Panc1 (cell line): ENCODE results near the gene MYMK.

Experiments used
- POLR2AphosphoS5 ChIP-seq: IDR thresholded peaks from 2 replicates; pipeline ENCODE4 v1.6.1; 2012; ENCODE audit warnings: mild to moderate bottlenecking, low read depth, low read length, moderate library complexity
- TF ChIP-seq, protein P1 (sequence below): fragments of 450-650 bp; IDR thresholded peaks from 2 replicates; pipeline ENCODE4 v1.5.1; 2017; ENCODE audit warnings: mild to moderate bottlenecking

- TF ChIP-seq, protein P1, sequence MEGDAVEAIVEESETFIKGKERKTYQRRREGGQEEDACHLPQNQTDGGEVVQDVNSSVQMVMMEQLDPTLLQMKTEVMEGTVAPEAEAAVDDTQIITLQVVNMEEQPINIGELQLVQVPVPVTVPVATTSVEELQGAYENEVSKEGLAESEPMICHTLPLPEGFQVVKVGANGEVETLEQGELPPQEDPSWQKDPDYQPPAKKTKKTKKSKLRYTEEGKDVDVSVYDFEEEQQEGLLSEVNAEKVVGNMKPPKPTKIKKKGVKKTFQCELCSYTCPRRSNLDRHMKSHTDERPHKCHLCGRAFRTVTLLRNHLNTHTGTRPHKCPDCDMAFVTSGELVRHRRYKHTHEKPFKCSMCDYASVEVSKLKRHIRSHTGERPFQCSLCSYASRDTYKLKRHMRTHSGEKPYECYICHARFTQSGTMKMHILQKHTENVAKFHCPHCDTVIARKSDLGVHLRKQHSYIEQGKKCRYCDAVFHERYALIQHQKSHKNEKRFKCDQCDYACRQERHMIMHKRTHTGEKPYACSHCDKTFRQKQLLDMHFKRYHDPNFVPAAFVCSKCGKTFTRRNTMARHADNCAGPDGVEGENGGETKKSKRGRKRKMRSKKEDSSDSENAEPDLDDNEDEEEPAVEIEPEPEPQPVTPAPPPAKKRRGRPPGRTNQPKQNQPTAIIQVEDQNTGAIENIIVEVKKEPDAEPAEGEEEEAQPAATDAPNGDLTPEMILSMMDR, result no peak
- no peak for TF ChIP-seq POLR2AphosphoS5
Measured at GRCh38 chr9:133569891-133570690, 45.3 kb upstream of the MYMK start.
